GM12865 (cell line): ENCODE data around the gene ABHD11.

ENCODE experiments used
- DNase-seq: peaks from one replicate; pipeline ENCODE4 v3.0.0; 2010; ENCODE audit warnings: low read depth
- H3K4me3 ChIP-seq: 2 replicates; pipeline ENCODE4 v1.5.1; 2011; ENCODE audit warnings: mild to moderate bottlenecking, low read depth, low read length, control low read depth
- TF ChIP-seq, protein P1 (sequence below): IDR thresholded peaks from 2 replicates; pipeline ENCODE4 v1.5.1; 2011; ENCODE audit warnings: low read length, control low read depth, low read depth, inconsistent platforms; ENCODE audit not compliant: insufficient read depth; ENCODE audit errors: missing control alignments

The ABHD11 gene

GRCh38 chr7:73735528-73735905 is 3.1 kb downstream of the ABHD11 start:
- H3K4me3 ChIP-seq: no peak overlapping the region
- TF ChIP-seq, protein P1, sequence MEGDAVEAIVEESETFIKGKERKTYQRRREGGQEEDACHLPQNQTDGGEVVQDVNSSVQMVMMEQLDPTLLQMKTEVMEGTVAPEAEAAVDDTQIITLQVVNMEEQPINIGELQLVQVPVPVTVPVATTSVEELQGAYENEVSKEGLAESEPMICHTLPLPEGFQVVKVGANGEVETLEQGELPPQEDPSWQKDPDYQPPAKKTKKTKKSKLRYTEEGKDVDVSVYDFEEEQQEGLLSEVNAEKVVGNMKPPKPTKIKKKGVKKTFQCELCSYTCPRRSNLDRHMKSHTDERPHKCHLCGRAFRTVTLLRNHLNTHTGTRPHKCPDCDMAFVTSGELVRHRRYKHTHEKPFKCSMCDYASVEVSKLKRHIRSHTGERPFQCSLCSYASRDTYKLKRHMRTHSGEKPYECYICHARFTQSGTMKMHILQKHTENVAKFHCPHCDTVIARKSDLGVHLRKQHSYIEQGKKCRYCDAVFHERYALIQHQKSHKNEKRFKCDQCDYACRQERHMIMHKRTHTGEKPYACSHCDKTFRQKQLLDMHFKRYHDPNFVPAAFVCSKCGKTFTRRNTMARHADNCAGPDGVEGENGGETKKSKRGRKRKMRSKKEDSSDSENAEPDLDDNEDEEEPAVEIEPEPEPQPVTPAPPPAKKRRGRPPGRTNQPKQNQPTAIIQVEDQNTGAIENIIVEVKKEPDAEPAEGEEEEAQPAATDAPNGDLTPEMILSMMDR: no peak
- no peak for DNase-seq

DNA sequence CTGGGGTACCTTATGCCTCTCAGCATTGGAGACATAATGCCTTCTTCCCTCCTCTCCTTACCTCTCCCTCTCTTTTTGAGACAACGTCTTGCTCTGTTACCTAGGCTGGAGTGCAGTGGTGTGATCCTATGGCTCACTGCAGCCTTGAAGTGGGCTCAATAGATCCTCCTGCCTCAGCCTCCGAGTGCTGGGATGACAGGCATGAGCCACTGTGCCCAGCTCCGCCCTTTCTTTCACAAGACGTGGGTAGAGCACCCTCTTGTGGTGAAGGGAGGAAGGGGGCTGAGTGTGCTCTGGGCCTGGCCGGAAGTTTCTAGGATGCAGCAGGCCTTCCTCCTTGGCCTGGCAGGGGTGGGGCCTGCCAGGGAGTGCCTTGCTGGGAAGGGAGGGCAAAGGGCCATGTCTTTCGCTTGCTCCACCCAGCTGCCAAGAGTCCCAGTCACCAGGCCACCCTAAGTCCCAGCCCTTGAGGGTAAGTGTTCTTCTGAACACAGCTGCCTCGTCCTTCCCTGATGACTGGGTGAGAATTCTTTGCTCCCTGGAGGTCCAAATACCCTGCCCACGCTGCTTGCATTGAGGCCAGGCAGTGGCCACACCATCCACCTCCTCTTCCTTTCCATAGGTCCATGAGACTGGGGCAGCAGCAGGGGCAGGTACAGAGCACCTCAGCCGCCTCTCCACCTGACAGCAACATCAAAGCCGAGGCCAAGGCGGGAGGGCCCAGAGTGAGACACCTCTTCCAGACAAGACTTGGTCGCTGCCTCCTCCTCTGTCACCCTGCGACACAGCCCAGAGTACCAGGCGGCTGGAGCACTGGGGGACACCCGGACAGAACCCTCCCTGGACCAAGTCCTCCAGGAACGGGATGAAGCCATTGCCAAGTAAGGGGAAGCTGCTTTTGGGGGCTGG is 3.7 kb downstream of the ABHD11 start:
- TF ChIP-seq, protein P1: peak; percentile 86
- DNase-seq: peak; percentile 90
- no peak overlapping the region for H3K4me3 ChIP-seq

DNA sequence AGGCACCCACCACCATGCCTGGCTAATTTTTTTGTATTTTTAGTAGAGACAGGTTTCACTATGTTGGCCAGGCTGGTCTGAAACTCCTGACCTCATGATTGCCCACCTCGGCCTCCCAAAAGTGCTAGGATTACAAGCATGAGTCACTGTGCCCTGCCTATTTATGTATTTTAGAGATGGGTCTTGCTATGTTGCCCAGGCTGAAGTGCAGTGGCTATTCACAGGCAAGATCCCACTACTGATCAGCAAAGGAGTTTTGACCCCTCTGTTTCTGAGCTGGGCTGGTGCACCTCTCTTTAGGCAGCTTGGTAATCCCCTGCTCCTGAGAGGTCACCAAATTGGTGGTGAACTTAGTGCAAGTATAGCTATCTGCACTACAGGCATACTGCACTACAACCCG is 6.2 kb downstream of the ABHD11 start:
- no peak for DNase-seq
- no peak overlapping the region for H3K4me3 ChIP-seq
- TF ChIP-seq, protein P1: no peak

- no peak overlapping the region for H3K4me3 ChIP-seq
- TF ChIP-seq, protein P1: no peak
- DNase-seq: no peak
Measured at GRCh38 chr7:73730485-73730884, 8.1 kb downstream of the ABHD11 start.

DNA sequence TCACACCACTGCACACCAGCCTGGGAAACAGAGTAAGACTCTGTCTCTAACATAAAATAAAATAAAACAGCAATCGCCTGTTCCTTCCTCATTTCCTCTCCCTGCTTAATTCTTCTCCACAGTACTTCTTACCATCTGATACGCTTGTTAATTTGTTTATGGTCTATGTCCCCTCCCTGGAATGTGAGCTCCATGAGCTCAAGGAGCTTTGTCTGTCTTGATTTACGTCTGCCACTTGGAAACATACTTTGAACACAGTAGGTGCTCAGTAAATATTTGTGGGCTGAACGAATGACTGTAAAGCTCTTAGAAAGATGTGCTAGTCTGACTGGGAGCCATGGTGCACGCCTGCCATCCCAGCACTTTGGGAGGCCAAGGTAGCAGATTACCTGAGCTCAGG is 10.1 kb downstream of the ABHD11 start:
- no peak for DNase-seq
- TF ChIP-seq, protein P1: no peak
- no peak overlapping the region for H3K4me3 ChIP-seq

DNA sequence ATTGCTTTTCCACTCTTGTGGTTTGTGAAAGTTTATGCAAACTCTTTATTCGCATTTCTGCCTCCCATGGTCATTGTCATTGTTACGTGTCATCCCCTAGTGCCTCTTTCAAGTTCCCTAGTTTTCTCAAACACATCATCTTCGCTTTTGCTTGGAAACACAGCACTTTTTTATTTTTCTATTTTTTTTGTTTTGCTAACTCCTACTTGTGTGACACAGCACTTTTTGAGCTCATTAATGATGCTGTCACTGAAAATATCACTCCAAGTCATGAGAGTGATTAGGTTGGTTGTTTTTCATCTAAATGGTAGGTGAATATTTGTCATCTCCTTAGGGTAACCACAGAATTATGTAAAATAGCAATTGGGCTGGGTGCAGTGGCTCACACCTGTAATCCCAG is 10.7 kb downstream of the ABHD11 start:
- TF ChIP-seq, protein P1: no peak
- H3K4me3 ChIP-seq: no peak overlapping the region
- no peak for DNase-seq

DNA sequence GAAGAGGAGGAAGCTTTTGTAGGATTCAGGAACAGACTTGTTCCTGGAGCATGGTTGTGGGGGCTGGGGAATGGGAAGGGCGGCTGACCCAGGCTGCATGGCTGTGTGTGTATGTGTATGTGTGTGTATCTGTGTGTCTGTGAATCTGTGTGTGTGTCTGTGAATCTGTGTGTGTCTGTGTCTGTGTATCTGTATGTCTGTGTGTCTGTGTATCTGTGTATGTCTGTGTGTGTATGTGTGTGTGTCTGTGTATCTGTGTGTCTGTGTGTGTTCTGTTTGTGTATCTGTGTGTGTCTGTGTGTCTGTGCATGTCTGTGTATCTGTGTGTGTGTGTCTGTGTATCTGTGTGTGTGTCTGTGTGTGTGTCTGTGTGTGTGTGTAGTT is 12.5 kb downstream of the ABHD11 start:
- DNase-seq: no peak
- no peak overlapping the region for H3K4me3 ChIP-seq
- TF ChIP-seq, protein P1: no peak
